Stimulated activated CD8-positive, alpha-beta memory T cell treated with anti-CD3 and anti-CD28 coated beads, Interleukin-12 subunit alpha, Interleukin-12 subunit beta, amount 100 ng/mL, for 4 hours (primary cell): ENCODE measurements around the gene ADGRL3.

Experiments used
- DNase-seq: peaks from one replicate; pipeline ENCODE4 v3.0.0-alpha.2; 2020; ENCODE audit warnings: low read depth

ADGRL3 gene

DNA sequence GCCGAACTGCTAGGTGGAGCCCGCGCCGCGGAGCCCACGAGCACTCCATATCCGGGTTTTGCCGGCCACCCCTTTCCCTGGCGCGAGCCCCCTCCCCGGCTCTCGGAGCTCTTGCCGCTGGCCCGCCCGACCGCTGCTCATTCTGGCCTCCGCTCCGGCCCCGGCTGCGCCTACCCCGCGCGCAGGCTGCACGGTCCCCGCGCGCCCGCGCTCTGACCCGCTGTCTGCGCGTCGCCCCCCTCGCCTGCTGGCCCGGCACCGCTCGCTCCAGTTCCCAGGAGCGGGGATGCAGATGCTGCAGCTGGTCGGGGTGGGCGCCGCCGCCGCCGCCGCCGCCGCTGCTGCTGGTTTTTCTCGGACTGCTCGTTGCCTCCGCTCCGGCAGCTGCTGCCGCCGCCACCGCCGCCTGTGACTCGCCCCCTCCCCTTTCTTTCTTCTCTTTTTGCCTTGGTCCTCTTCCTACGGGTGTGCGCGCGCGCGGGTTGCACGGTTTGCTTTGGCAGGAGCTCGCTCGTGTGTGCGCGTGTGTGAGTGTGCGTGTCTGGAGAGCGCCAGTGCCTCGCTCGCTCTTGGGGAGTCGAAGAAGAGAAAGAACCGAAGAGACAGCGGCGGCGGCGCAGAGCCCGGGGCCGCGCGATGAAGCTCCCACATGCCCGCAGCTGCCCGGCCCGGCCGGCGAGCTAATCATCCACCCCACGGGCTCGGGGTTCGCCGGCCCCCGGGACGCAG, at the start of gene ADGRL3:
Gene ADGRL3 (plus strand): TSS at position 140 of the 729 bp plus-strand sequence.
- no peak for DNase-seq

DNA sequence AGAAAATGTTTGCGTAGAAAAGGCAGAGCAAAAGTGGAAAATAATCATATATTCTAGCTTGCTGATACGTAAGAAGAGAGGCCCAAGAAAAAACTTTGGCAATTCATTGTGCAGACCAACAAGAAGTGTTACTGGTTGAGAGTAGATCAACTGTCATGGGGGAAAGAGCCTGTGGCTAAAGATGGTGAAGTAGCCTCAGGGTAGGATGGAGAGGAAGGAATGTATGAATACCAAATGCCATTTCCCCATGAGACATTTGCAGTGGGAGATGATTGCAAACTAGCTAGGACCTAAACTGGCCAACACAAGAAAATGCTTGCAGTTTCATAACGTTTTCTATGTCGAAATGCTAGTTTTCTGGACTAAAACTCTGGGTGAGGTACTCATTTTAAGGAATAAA, 47.7 kb upstream of the ADGRL3 start:
- no peak for DNase-seq

DNA sequence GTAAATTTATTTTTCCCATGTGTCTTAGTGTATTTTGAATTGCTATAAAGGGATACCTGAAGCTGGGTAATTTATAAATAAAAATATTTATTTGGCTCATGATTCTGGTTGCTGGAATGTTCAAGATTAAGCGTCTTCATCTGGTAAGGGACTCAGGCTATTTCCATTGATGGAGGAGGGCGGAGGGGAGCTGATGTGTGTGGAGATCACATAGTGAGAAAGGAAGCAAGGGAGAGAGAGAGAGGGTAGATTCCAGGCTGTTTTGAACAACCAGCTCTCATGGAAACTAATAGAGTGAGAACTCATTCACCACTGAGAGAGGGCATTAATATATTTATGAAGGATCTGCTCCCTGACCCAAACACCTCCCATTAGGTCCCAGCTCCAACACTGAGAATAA, 39.6 kb upstream of the ADGRL3 start:
- DNase-seq = no peak

DNA sequence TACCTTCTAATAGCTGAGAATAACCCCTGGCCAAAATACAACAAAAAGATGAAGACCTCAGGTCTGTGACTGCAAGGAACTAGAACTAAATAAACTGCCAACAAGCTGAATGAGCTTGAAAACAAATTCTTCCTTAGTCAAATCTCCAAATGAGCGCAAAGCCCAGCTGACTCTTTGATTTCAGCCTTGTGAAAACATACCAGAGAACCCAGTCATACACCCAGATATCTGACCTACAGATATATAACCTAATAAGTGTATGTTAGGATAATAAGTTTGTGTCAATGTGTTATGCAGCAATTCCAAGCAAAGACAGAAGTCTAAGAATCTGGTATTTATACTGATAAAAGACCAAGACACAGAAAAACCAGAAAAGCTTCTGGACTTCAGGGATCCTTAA, 38.0 kb upstream of the ADGRL3 start:
- no peak for DNase-seq

DNA sequence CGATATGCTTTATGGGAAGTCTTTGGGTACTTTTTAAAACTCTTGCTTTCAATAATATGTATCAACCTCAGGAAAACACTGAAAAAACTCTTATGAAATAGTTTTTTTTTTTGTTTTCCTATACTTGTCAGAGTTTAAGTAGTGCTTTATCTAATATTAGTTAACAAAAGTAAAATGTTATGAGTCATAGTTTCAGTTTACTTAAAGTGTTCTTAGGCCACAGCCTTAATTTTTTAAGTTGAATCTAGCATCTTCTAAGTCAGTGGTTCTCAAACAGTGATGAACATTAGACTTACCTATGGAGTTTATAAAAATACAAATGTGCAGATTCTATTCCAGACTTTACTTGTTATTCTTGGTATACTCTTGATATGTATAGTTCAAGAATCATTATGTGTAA, 26.3 kb upstream of the ADGRL3 start:
- no peak for DNase-seq

DNA sequence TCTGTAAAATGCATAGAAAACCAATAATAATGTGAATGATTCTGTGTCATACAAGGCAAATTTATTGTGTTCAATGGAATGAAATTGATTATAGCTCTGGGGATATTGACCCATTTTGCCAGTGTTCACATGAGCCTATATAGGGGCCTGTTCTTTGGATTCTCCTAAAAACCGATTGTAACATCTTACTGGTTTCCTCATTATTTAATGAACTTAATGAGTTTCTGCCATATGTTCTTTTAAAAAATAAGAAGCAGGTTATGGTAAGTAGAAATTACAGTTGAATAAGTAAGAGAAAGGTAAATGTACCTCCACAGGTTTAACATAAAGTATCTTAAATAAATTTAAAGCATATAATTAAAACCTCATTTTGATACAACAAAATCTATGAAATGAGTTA, 24.6 kb upstream of the ADGRL3 start:
- no peak for DNase-seq

DNA sequence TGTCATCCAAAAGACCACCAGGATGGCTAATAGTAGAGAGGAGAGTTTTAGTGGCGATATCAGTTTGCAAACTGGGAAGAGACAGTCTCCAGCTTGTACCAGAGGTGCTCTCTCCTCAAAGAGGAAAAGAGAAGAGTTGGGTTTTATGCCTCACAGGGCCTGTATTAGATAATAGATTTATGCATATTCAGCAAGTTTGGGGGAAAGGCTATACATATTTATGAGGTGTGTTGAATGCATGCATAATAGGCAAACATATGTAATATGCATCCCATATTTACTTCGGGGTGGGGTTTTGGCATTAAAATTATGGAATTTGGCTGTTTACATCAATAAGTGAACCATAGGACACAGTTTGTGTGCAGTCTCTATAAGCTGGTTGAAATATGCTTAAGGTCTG, 22.8 kb upstream of the ADGRL3 start:
- no peak for DNase-seq

DNA sequence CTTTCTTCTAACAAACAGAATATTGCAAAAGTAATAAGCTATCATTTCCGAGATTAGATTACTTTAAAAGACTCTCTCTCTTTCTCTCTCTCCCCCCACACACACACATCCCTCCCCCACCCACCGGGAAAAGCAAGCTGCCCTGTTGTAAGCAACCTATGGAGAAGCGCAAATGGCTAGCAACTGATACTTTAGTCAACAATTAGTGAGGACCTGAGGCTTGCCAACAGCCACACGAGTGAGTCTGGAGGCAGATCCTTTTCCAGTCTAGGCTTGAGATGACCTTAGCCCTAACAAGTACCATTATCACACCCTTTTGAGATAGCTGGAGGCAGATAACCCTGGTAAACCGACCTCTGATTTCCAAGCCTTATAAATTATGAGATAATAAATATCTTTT, 19.7 kb upstream of the ADGRL3 start:
- DNase-seq = no peak

DNA sequence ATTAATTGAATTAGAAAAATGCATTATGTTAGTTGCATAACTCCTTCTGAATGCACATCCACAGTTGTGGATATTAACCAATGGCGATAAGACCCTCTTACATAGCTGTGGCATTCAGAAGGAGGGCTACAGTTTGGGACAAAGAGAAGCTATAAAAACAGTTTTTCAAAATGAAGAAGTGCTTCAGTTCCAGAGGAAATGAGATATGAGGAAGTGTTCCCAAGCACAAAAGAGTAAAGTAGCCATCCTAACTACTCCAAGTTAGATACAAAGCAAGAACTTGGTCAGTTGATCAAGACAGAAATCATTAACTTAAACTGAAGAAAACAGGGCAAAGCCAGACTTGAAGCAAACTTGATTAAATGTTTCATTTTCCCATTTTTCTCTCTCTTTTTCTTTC, 17.2 kb upstream of the ADGRL3 start:
- no peak for DNase-seq

DNA sequence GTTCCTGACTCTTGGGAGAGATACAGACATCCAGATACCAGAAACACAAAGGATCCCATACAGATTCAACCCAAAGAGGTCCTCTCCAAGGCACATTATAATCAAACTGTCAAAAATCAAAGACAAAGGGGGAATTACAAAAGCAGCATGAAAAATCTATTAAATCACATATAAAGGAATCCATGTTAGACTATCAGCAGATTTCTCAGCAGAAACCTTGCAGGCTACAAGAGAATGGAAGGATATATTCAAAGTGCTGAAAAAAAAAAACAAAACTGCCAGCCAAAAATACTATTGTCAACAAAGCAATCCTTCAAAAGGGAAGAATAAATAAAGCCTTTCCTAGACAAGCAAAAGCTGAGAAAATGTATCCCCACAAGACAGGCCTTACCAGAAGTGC, 14.8 kb upstream of the ADGRL3 start:
- DNase-seq = no peak

DNA sequence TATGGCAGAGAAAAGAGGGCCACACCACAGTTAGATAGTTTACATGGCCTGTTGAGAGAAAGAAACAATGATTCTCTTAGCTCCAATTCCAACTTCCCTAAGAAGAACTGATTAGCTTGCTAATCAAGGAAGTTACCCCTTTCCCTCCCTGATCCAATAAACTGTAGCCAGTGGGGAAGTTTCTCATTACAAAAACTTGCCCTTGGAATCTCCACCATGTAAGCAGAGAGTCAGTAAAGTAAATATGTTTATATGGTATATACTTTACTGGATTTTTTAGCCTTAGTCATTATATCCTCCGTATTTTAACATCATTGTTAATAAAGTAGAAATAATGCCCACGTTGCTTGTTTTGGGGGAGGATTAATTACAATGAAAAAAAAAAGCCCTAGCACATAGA, 7.7 kb upstream of the ADGRL3 start:
- no peak for DNase-seq

DNA sequence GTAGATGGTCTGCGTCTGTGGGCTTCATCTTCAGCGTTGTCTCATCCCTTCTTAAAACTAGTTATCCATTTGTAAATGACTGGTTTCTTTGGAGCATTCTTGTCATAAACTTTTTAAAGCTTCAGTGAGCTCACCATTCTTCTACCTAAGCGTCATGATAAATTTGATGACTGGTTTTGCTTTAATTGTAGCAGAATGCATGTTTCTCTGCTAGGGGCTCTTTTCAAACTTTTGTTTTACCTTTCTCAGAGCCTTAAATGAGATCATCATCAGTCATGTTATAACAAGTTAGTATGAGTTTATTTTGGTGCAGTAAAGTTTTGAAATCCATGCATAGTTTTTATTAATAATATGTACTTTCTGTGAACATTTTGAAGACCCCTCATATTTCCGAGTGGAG, 6.3 kb upstream of the ADGRL3 start:
- no peak for DNase-seq

DNA sequence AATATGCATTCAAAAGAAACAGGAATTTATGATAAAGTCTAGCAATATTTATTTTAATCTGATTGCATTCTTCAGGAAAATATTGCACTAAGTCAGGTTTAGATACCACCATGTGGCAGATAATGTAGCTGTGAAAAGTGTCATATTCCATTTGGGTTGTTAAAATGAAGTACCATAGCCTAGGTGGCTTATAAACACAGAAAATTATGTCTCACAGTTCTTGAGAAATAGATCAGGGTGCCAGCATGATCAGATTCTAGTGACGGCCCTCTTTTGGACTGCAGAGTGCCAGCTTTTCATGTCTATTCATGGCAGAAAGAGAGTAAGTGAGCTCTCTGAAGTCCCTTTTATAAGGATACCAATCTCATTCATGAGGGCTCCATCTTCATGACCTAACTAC, 5.6 kb upstream of the ADGRL3 start:
- DNase-seq = no peak

DNA sequence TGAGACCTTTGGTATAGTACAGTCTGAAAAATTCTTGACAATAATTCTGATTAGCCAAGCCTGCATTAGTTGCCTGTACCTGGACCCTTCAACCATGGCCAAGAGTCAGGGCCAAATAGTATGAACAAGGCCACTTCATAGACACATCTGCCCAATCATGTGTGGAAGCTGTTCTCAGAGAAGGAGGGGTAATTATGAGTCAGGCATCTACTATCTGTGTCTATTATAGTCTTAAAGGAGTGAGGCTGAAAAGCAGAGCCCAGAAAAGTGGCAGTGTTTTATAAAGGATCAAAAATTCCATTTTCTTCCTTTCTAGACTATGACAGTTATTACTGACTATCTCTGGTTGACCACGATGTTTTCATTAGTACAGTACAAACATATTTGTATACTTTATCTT, 5.0 kb upstream of the ADGRL3 start:
- no peak for DNase-seq

DNA sequence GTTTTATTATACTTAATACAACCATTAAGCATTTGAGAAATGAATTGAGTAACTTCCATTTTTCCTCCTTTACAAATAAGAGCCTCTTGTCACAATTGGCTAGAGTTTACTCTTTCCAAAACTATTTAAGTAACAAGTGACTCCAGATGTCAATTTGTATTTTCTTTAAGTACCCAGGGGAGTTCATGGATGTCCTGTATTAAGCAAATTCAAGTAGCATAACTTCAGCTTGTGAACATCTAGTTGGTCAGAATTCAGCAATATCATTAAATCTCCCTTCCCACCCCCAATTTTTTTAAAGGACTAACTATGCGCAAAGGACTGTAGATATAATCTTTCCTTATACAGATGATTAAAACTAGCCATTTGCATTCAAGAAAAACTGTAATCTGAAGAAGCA, 1.4 kb upstream of the ADGRL3 start:
- no peak for DNase-seq

DNA sequence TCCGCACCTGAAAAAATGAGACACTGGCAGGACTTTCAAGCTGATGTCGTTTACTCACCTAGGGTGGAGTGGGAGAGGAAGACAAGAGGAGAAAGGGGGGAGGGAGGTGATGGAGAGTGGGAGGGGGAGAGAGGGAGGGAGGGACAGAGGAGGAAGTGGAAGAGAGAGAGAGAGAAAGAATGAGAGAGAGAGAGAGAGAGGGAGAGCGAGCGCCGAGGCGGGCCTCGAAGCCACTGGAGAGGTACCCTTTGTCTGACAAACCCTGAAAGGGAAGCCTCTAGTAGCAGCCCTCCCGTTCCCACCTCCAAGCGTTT, 296 bp upstream of the ADGRL3 start:
- DNase-seq = no peak

DNA sequence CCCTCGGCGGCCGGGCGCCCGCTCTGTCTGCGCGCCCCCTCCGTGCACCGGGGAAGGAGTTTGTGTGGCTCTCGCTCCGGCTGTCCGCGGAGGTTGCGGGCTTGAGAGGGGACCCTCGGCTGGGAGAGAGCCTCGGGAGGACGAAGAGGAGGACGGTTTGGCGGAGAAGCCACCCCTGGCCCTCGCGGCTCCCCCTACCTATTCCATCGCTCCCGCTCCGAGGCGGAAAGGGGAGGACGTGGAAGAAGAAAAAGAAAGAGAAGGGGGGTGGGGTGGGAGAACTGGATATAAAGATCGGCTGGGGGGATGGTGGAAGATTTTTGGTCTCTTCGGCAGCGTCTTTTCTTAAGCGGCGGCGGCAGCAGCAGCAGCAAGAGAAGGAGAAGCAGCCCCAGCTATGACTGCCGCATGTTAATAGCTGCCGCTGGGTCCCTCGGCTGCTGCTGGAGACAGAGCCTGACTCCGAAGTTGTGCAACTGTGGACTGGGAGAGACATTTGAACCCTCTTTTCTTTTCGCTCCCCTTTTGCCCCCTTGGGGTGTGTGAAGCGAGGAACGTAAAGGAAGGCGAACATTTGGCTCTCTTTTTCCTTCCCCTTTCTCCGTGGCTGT, 895 bp downstream of the ADGRL3 start:
- DNase-seq = no peak

DNA sequence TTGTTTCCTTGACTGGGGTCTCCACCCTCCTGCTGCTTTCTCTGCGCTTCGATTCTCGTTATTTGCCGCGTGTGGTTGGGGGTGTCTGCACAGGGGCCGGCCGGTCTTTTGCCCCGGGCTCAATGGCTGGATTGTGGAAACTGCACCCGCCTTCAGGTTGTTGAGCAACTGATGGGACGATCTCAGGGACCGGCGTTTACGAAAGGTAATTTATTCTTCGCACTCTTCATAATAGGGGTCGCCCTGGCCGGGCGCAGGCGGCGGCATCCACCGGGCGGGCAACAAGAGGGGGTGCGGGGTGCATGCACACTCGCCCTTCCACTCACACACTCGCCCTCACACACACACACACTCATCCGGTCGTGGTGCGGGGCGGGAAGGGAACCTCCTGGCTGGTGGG, 1.4 kb downstream of the ADGRL3 start:
- no peak for DNase-seq

DNA sequence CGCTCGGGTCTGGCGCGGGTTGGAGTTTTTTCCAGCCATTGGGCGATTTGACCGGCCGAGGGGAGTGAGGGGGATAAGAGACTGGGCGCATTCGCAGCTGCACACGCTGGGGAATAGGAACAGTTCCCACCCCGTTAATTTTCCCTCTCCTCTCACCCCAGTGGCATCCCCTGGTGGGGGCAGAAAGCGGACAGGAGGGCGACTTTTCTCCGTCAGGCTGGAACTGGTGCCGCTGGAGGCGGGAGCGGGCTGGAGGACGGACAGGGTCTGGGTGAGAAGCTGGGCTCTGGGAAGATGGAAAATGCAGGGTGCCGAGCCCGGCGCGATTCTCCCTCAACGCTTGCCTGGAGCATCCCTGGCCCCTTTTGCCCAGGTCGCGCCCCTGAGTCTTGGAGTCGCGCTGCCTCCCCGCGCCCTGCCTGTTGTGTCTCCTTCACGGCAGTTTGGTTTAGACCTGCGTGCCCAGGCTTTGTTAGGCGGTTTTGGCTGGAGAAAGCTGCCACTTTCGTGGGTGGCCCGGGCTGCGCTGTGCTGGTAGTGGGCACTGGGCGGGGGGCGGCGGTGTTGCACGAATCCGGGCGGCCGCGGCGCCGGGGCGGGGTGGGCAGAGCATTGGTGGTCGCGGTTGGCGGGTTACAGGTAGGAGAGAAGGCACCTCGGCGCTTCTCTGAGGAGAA, 2.0 kb downstream of the ADGRL3 start:
- DNase-seq = no peak

DNA sequence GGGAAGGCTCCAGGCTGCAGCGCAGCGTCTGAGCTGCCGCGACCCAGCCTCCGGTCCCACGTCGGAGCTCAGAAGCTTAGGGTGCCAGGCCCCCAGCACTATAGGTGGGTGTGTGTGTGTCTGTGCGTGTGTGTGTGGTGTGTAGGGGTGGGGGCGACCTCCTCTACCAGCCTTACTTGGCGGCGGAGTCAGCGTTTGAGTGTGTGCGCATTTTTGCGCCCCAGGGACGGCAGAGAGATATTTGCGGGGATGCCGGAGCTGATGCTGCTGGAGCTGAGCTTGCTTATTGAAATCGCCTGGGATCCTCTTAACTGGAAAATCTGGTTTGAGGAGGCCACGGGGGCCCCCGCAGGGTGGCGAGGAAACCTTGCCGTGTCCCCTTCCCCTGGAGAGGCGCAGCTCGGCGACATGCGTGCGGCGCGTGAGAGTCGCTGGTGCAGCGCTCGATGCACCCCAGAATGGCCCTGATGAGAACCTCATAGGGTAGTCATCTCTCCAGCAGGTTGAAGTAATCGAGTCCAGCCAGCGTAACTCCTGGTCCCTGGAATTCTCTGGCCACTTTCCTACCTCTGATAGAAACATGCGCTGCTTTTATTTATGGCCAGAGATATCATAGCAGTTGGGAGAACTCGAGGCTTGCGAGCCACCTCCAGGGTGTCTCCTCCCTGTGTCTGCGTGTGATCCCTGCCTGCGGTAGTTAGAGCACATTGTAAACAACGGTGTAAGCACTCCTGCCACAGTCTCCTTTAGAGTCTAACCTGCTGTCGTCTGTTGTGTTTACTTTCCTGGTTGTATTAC, 2.7 kb downstream of the ADGRL3 start:
- no peak for DNase-seq

DNA sequence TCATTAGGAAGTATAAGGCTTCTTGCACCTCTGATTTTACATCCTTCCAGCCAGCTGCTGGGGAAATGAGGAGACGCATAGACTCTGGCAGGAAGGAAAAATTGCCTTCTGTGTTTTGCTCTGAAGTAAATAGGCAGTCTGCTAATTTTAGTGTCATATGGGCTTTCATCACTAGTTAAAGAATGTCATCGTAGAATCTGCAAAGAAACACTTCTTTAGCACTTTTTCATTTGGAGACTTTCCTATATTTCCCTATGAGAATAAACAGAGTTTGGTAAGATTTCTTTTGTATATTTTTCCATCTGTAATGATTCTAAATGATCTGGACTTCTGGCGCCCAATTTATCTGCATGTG, 3.3 kb downstream of the ADGRL3 start:
- DNase-seq = no peak

DNA sequence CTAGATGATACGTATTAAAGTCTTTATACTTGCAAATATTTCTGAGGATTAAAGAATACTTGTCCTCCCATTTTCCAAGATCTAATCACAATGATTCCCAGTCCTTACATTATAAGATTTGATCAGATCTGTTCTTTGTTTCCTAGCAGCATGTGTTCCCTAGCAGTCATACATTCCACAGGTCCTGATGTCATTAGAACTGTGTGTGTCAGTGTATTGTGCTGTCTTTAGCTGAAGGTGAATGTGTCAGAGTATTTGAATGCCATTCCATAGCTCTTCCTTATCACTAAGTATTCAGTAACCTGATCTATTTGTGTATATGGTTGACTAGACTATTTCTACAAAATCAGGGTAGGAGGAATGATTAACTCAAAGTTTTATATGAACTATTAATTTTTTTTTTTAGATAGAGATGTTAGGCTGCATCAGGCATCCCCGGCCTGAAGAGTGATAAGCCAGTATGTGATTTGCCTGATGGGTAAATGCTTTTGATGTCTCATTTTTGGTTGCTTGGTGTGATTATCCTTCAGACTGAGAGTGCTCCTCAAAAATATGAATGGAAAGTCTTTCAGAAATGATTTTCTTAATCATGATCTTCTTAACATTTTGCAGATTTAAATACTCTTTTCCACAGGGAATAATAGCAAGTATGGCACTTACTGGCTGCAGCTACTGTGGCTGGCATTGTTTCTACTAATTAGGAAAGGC, 4.4 kb downstream of the ADGRL3 start:
- no peak for DNase-seq
